ENCODE measurements around the gene C1QTNF4. TPM values are rescaled to one million over a fixed set of nuclear protein-coding genes. Genes with fewer than 3 reads are reported as not detected.

The C1QTNF4 gene
- total and polyA plus RNA-seq, 2 of the 13 experiments (the other 11 are each of a cell fraction or from before 2014, with no cell fraction given), result not detected

GRCh38 chr11:47587723-47588326 lies 6.4 kb downstream of the C1QTNF4 start (continued):
- no peak for TF ChIP-seq UBTF (CRISPR knock-in tag; IDR thresholded peaks at IDR 0.05)
- TF ChIP-seq ZMYM3 (CRISPR knock-in tag; IDR thresholded peaks at IDR 0.05), result 0 out of 2 replicates have a peak, but pooled peaks have one; percentile 7
- TF ChIP-seq HNF1B (CRISPR knock-in tag; IDR thresholded peaks at IDR 0.05), result peak; percentile 47; the same call in 1 of the 2 replicates
- TF ChIP-seq ZNF138 (CRISPR knock-in tag; IDR thresholded peaks at IDR 0.05; ENCODE audit: low read depth), result peak; percentile 72; the same call in 1 of the 2 replicates
- peak; percentile 72 for TF ChIP-seq ARNT2 (CRISPR knock-in tag; IDR thresholded peaks at IDR 0.05; ENCODE audit: low read depth)
- no peak for TF ChIP-seq SNRNP70 (IDR thresholded peaks at IDR 0.05; ENCODE audit: low read depth, low read length)
- TF ChIP-seq RXRB (CRISPR knock-in tag; IDR thresholded peaks at IDR 0.05; ENCODE audit: borderline replicate concordance), result 0 out of 2 replicates have a peak, but pooled peaks have one; percentile 11
- no peak for TF ChIP-seq FOXK2 (IDR thresholded peaks at IDR 0.05)
- no peak for TF ChIP-seq DDIT3 (CRISPR knock-in tag; IDR thresholded peaks at IDR 0.05)
- TF ChIP-seq SNAPC2 (CRISPR knock-in tag; IDR thresholded peaks at IDR 0.05), result no peak; the same call in 1 of the 2 replicates
- TF ChIP-seq SALL2 (CRISPR knock-in tag; IDR thresholded peaks at IDR 0.05), result no peak
- 0 out of 2 replicates have a peak, but pooled peaks have one; percentile 17 for TF ChIP-seq ZNF335 (CRISPR knock-in tag; IDR thresholded peaks at IDR 0.05)
- no peak for TF ChIP-seq NFYC (CRISPR knock-in tag; IDR thresholded peaks at IDR 0.05)
- peak; percentile 68 for TF ChIP-seq TAF1 (CRISPR knock-in tag; IDR thresholded peaks at IDR 0.05)
- no peak for TF ChIP-seq RCOR2 (CRISPR knock-in tag; IDR thresholded peaks at IDR 0.05)
- TF ChIP-seq RXRA (CRISPR knock-in tag; IDR thresholded peaks at IDR 0.05), result no peak; the same call in 1 of the 2 replicates
- TF ChIP-seq THAP9 (CRISPR knock-in tag; IDR thresholded peaks at IDR 0.05; ENCODE audit: borderline replicate concordance), result no peak
- TF ChIP-seq ZNF883 (CRISPR knock-in tag; IDR thresholded peaks at IDR 0.05; ENCODE audit: not compliant biosample characterization), result peak; percentile 40
- no peak for TF ChIP-seq ZGPAT (CRISPR knock-in tag; IDR thresholded peaks at IDR 0.05)
- TF ChIP-seq NPAS2 (CRISPR knock-in tag; IDR thresholded peaks at IDR 0.05; ENCODE audit: borderline replicate concordance), result no peak
- no peak for TF ChIP-seq KLF16 (CRISPR knock-in tag; IDR thresholded peaks at IDR 0.05)
